Stimulated activated CD4-positive, alpha-beta T cell treated with anti-CD3 and anti-CD28 coated beads, TNF-alpha, amount 100 ng/mL, for 48 hours (primary cell): ENCODE data around the gene LAMA5.
A peak's percentile ranks its signal among the peaks of the same experiment; 100 is the strongest.

Experiments used
- DNase-seq, 3 donors: peaks; one replicate each; pipeline ENCODE4 v3.0.0-alpha.2; 2020; ENCODE audit warnings: low read depth in 3 of 3

LAMA5 gene, protein sequence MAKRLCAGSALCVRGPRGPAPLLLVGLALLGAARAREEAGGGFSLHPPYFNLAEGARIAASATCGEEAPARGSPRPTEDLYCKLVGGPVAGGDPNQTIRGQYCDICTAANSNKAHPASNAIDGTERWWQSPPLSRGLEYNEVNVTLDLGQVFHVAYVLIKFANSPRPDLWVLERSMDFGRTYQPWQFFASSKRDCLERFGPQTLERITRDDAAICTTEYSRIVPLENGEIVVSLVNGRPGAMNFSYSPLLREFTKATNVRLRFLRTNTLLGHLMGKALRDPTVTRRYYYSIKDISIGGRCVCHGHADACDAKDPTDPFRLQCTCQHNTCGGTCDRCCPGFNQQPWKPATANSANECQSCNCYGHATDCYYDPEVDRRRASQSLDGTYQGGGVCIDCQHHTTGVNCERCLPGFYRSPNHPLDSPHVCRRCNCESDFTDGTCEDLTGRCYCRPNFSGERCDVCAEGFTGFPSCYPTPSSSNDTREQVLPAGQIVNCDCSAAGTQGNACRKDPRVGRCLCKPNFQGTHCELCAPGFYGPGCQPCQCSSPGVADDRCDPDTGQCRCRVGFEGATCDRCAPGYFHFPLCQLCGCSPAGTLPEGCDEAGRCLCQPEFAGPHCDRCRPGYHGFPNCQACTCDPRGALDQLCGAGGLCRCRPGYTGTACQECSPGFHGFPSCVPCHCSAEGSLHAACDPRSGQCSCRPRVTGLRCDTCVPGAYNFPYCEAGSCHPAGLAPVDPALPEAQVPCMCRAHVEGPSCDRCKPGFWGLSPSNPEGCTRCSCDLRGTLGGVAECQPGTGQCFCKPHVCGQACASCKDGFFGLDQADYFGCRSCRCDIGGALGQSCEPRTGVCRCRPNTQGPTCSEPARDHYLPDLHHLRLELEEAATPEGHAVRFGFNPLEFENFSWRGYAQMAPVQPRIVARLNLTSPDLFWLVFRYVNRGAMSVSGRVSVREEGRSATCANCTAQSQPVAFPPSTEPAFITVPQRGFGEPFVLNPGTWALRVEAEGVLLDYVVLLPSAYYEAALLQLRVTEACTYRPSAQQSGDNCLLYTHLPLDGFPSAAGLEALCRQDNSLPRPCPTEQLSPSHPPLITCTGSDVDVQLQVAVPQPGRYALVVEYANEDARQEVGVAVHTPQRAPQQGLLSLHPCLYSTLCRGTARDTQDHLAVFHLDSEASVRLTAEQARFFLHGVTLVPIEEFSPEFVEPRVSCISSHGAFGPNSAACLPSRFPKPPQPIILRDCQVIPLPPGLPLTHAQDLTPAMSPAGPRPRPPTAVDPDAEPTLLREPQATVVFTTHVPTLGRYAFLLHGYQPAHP (N-terminal part only)

DNA sequence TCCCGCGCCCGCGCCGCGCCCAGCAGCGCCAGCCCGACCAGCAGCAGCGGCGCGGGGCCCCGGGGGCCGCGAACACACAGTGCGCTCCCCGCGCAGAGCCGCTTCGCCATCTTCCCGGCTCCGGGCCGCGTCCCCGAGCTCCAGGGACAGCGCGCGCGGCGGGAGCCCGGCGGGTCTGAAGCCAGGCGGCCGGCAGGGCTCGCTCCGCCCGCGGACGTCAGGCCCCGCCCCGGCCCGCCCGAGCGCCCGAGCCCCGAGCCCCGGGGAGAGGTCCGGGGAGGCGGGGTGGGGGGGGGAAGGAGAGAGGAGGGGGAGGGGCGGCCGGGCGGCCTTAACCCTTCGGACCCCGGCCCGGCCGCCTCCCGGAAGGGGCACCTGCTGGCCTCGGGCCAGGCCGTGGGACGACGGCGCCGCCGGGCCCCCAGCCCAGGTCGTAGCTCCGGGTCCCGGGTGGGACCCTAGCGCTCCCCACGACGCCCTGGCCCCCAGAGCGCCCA, at the start of gene LAMA5:
LAMA5 (minus strand) TSS at position 177 of the 497 bp plus-strand sequence; CDS start at position 110, 67 bp downstream.
- DNase-seq = no peak

DNA sequence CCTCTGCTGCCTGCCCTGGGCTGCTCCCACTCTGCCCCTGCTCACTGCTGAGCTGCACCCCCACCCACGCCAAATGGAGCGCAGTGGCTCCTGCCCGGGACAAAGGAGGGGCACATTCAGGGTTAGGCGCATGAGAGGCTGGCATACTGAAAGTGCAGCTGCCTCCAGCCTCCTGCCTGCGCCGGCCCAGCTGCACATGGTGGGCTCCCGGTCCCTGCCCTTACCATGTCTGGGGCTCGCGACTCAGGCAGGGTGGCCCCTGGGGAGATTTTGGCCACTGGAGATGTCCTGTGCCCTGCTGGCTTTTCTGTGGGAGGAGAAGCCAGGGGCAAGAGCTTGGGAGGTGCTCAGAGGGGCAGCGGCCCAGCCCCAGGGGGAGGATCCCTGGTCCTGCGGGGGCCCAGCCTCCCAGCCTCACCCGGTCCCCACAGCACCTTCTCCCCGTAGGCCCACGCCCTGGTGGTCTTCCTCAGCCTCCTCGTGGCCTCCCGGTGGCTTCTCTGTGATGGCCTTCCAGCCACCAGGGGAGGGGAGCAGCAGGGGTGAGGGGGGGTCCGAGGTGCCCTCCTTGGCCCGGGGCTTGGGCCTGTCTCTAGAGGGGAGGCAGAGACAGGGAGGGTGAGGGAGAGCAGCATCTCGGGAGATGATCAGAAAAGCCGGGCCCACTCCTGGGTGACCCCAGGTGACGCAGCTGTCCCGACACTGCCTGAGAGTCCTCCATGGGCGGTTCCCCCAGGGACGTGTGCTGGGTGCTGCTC, 48.4 kb upstream of the LAMA5 start:
- no peak for DNase-seq

DNA sequence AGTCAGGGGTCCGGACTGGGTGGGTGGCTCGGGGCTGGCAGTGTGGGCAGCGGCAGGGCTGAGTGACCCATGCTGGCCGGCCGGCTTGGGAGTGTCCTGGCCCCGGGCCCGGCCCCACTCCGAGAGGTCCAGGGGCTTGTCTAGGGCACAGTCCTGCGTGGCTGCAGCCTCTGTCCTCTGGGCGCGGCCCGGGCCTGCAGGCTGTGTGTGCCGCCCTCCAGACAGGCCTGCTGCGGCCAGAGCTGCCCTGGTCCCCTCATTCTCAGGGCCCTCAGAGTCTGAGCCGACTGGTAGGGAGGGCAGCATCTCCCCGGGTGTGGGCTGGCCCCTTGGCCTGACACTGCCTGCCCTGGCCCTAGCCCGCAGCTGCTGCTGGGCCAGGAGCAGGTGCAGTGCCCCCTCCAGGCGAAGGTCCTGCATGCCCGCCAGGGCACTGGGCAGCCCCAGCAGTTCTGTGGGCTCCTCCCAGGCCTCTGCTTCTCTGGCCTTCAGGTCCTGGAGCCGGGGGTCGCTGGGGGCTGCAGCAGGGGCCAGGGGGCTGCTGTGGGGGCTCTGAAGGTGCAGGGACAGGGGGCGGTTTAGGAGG, 46.9 kb upstream of the LAMA5 start:
- no peak for DNase-seq

DNA sequence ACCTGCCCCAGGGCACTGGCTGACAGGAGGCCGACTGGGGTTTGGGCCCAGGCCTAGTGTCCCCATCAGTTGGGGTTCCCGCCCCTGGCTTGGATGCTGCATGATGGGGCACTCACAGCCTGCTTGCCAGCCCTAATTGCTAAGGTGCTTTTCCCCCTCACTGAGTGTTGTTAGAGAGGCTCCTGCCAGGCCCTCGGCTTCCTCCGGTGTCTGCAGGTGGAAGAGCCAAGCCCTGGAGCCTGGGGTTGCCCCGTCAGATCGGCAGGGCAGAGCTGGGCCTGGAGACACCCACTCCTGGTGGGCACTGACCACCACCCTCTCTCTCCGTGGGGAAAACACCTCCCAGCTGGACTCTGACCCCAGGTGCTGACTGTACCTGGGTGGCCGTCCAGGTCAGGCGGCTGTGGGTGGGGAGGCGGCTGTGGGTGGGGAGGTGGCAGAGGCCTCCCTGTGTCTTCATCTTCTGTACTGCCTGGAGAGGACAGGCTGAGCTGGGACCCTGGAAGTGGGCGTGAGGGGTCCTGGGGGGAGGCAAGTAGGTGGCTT, 46.0 kb upstream of the LAMA5 start:
- no peak for DNase-seq

DNA sequence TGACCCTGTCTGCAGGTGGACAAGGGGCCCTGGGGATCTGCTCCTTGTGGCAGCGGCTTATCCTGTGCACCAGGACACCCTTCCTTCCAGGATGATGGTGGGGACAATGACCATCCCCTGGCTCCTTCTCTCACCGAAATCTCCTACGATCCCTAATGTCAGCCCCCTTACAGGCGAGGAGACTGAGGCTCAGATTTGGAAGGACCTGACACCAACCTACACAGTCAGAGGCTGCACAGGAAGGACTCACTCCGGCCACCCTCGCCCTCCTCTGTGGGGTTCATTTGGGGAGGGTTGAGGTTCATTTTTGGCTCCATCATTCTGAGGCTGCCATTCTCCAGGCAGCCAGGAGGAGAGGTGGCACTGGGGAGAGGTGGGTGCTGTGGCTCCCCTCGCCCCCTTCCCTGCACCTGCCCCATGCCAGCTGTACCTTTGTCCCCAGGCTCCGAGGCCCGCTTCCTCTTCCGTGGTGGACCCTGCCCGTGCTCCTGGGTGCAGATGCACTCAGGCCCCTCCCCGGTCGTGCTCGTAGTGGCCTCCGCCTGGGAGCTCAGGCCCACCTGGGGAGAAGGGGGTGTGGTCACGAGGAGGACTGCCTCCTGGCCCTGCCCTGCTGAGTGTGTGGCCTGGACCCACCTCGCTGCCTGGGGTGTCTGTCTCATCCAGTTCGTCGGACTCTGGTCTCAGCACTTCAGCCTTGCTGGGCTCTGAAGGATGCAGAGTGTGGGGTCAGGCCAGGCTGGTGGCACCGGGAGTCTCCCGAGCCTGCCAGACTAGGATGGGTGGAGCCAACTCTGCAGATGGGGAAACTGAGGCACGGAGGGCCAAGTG, 45.3 kb upstream of the LAMA5 start:
- DNase-seq = no peak

DNA sequence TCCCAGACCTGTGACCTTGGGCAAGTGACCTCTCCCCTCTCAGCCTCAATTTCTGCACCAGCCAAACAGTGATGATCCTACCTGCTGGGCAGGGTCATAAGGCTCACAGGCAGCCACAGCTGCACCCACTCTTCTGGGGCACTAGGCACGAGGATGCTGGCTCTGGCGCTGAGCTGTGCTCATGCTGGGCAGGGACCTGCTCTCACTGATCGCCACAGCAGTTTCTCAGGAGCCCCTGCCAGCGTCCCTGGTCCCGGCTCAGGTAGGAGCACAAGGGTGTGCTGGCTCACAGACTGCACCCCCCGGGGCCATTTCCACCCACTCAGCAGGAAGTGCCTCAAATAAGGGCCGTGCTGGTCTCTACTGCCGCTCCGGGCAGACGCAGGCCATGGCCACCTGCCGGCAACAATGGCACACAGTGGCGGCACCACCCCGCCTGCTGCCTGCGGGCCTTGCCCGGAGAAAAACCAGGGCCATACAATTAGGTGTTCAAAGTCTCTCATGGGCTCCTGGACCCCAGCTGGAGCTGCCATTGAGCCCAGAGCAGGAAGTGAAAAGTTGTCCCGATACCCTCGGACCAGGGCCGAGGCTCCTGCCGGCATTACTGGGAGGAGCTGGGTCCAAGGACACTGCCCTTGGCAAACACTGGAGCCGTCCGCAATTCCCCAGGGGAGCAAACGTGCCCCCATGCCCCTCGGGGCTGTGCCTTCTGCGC, 44.5 kb upstream of the LAMA5 start:
- DNase-seq = no peak

DNA sequence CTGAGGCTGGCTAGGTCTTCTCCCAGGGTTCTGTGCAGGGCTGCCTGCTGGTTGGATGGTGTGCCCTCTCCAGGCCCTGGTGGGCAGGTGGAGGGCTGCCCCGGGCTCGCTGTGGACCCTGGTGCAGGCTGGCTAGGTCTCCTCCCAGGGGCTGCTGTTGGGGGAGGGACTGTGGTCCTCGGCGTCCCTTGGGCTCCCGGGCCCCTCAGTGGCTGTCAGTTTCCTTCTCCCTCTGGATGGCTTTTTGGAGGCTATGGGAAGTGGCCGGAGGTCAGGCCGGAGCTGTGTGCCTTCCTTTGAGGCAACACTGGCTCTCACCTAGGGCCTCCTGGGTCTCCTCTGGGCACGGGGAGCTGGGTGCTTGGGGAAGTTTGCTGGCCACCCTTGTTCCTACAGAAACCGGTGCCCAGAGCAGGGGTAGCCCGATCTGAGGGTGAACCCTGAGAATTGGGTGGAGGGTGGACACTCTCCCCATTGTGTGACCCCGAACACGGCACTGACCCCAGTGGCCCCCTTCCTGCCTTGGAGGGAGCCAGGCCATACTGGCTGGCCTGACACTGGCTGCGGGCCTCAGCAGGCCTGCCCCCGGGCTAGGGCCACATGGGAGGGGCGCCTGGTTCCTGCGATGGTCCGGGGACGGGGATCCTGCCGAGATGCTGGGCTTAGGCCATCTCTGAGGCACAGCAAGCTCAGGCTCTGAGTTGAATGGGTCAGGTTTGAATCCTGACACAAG, 43.8 kb upstream of the LAMA5 start:
- DNase-seq = no peak

DNA sequence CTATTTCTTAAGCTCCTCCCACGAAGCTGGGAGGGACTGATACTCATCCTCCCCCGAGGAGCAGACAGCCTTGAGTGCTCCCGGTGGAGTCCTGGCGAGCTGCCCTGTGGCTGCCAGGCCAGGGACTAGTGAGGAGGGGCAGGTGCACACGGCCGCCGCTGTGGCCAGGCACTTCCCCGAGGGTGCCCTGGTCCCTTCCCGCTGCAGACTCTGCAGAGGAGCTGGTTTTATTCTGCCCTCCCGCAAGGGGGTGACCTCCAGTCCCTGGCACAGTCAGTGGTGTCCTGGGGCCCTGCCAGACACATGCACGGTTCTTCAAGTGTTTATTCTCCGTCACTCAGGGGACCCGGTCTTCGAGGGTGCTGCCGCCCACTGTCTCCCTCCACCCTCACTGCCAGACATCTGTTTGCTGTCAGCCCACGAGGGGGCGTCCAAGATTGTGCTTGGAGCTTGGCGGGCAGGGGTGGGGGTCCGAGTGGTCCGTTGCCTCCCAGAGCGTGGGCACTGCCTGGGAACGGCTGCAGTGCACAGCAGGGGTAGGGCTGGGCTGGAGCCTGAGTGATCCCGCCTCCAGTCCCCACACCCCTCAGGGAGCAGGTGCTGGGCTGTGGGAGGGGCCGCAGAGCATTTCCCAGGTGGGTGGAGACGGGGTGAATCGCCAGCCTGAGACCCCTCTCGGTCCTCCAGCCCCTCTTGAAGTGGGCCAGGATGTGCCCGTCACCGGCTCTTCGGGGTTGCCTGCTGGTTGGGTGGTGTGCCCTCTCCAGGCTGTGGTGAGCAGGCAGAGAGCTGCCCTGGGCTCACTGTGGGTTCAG, 43.0 kb upstream of the LAMA5 start:
- DNase-seq = no peak

DNA sequence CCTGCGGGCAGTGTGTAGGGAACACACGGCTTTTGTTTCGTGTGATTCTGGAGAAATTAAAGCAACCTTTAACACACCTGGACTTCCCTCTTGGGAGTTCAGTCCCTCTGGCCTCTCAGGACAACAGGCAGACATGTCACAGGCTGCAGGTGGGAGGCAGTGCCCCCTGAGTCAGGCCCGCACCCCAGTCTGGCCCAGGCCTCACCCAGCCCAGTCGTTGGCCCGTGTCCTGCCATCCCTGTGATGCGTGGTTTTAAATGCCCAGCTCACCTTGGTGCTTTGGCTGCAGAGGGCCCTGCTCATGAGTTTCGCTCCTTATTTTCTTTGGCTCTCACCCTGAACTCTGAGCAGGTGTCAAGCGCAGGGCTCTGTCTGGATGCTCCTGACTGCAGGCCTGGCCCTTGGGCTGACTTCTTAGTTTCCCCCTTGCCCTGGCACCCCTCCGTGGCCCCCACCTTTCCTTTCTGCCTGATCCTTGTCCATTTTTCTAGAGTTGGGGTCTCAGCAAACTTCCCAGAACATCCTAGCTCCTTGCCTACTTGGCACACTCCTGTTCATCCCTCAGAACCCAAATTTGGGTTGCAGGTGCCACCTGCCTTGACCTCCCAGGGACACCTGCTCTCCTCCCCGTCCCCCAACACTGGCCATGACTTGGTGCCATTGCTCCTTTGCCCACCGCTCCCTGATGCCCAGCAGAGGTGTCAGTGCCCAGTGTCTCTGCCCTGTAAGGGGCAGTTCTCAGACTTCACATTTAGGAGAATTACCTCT, 42.2 kb upstream of the LAMA5 start:
- DNase-seq = no peak

DNA sequence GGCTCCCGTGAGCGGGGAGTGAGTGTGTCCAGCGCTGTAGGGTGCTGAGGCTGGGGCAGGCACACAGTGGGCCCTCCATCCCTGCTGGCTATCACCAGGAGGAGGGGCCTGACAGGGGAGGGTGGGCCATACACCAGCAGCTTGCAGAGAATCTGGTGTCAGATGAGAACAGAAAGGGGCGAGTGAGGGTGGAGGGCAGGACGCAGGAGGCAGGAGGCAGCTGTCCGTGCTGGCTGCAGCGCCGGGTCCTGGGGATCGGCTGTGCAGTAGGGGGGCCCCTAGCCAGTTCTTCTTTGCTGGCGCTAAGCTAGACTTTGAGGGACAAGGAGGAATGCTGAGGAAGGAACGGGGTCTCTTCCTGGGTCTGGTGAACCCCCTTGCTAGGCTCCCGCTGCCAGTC, 41.5 kb upstream of the LAMA5 start:
- no peak for DNase-seq

DNA sequence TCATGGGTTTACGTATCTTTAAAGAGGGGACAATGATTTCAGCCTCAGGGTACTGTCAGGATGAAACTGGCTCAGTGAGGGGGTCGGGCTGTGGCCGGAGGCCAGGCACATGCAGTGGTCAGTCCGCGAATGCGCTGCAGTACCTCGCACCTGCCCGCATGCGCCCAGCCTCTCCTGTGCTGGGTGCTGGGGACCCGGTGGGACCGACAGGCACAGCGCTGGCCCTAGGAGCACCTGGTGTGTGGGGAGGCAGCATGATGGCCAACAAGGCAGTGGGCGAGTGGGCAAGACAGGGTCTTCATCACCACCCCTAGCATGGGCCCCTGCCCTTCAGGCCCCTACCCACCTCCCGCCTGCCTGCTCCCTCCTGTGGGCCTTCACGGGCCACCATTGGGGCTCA, 40.9 kb upstream of the LAMA5 start:
- no peak for DNase-seq

DNA sequence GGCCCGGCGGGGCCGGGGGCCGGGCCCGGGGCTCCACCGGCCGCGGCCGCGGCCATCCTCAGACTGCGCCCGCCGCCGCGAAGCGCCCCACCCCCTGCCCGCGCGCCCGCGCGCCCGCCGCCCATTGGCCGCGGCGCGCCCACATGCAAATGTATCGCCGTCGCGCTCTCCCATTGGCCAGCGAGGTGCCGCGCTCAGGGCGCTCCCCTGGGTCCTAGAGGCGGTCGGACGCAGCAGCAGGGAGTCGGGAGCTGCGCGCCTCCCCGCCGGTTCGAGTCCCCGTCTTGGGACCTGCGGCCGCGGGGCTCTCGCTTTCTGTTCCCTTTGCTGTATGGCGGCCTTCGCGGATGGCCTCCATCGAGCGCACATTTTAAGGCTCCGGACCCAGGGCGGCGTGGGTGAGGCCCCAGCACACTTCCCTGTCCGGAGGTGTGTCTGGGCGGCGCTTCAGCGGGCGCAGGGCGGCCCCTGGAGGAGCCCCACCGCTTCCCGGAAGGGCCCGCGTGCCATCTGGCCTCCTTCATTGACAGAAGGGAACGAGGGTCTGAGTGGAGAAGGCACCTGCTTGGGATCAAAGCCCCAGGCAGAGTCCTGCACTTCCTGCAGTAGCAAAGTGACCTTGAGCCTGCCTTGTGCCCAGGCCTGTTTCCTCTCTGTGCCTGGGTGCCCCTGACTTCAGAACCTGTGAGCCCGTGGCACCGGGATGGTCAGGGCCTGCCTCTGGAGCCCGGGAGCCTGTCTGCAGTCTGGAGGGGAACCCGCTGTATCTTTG, 40.3 kb upstream of the LAMA5 start, which contains the start of gene CABLES2:
CABLES2 (minus strand) TSS at position 65 of the 772 bp plus-strand sequence; CDS start at position 56, 9 bp downstream.
- peak; percentile 79 to 90 (median 88) for DNase-seq

DNA sequence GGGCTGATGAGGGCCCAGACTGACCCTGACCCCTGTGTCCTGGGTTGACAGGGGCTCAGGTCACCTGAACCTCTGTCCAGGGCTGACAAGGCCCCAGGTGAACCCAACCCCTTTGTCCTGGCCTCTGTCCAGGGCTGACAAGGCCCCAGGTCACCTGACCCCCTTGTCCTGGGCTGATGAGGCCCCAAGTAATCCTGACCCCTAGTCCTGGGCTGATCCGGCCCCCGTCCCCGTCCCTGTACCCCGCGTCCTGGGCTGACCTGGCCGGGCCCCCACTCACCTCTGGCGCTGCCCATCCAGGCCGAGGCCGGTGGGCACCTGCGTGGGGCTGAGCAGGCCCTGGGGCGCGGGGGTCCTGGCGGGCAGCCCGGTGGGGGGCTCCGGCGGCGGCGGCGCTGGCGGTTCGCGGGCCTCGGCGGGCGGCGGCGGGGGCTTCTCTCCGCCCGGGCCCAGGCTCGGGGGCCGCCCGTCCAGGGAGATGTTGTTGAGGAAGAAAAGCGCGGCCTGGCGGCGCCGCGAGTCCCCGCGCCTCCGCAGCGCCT, 39.6 kb upstream of the LAMA5 start:
- DNase-seq = no peak

DNA sequence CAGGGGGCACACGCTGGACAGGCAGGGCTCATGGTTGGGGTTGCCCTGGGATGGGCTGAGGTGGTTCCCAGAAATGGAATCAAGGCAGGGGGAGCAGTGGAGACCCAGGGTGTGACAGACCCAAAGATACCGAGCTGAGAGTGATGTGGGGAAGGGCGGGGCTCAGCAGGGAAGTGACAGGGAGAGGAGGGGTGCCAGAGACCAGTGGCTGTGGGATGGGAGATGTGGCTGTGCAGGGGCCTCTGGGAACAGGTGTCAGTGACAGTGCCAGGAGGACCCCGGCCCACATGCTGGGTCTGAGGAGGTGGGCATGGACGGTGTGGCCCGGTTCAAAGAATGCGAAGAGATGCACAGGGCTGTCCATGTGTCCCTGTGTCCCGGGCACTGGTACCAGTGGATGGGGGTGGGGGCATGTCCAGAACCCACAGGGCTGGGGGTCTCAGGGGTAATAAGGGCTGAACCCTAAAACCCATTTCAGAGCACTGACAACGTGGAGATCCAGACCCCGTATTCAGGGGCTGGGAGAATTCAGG, 38.9 kb upstream of the LAMA5 start:
- DNase-seq = no peak
